Measurements from ENCODE around the gene PRH1. TPM values are rescaled to one million over a fixed set of nuclear protein-coding genes. Genes with fewer than 3 reads are reported as not detected.

The PRH1 gene
- total RNA-seq: 10 to 100 TPM; 14.1 to 63.8 TPM

GRCh38 chr12:10884086-10884725 is at the start of gene PRH1:
Gene PRH1 (minus strand): TSS chr12:10884255. CDS start chr12:10884217, 38 bp downstream.
- Mint-ChIP-seq H3K4me3 (no peak within 1 kb of the TSS), H3K4me1 (ENCODE audit: low read depth in 2 of 2) (peaks cover 0 to 3% of the 10 kb centered on the region in 2 donors), H3K9me3 (no peaks in the 10 kb centered on the region), H3K27ac (no peak within 1 kb of the TSS), H3K36me3 (no peaks in the 10 kb centered on the region), H3K27me3 (no peaks in the 10 kb centered on the region)
- ATAC-seq (no peak), DNase-seq (ENCODE audit: low spot score) (no peak)

GRCh38 chr12:10928746-10929286 is 44.8 kb upstream of the PRH1 start, which contains the start of gene PRH2:
Gene PRH2 (plus strand): TSS chr12:10929236. CDS start chr12:10929274, 38 bp downstream.
- DNase-seq (ENCODE audit: low spot score) (no peak), ATAC-seq (no peak)
- Mint-ChIP-seq H3K9me3 (no peaks in the 10 kb centered on the region), H3K36me3 (no peaks in the 10 kb centered on the region), H3K27ac (no peak within 1 kb of the TSS), H3K4me3 (no peak within 1 kb of the TSS), H3K4me1 (ENCODE audit: low read depth in 2 of 2) (peaks cover 6% of the 10 kb centered on the region in 2 donors), H3K27me3 (no peaks in the 10 kb centered on the region)

GRCh38 chr12:10926269-10926668 is 42.2 kb upstream of the PRH1 start:
- no peaks in the 10 kb centered on the region for H3K4me1 Mint-ChIP-seq (ENCODE audit: low read depth in 2 of 2)
- no peak overlapping the region for H3K27ac Mint-ChIP-seq
- DNase-seq (ENCODE audit: low spot score) (no peak), ATAC-seq (no peak)
- no peaks in the 10 kb centered on the region for H3K27me3 Mint-ChIP-seq
- no peaks in the 10 kb centered on the region for H3K9me3 Mint-ChIP-seq
- no peak overlapping the region for H3K4me3 Mint-ChIP-seq
- H3K36me3 Mint-ChIP-seq: no peaks in the 10 kb centered on the region

GRCh38 chr12:10919809-10920208 is 35.8 kb upstream of the PRH1 start:
- H3K27ac Mint-ChIP-seq: no peak overlapping the region
- no peak for ATAC-seq
- H3K4me1 Mint-ChIP-seq (ENCODE audit: low read depth in 2 of 2): no peaks in the 10 kb centered on the region
- H3K27me3 Mint-ChIP-seq: no peaks in the 10 kb centered on the region
- DNase-seq (ENCODE audit: low spot score): no peak
- H3K4me3 Mint-ChIP-seq: no peak overlapping the region
- no peaks in the 10 kb centered on the region for H3K9me3 Mint-ChIP-seq
- H3K36me3 Mint-ChIP-seq: no peaks in the 10 kb centered on the region

GRCh38 chr12:10910380-10910779 is 26.3 kb upstream of the PRH1 start:
- H3K4me3 Mint-ChIP-seq: no peak overlapping the region
- H3K27me3 Mint-ChIP-seq: no peaks in the 10 kb centered on the region
- H3K4me1 Mint-ChIP-seq (ENCODE audit: low read depth in 2 of 2): no peaks in the 10 kb centered on the region
- H3K27ac Mint-ChIP-seq: no peak overlapping the region
- peaks cover 4% of the 10 kb centered on the region for H3K36me3 Mint-ChIP-seq
- ATAC-seq: no peak
- H3K9me3 Mint-ChIP-seq: no peaks in the 10 kb centered on the region
- DNase-seq (ENCODE audit: low spot score): no peak

- no peaks in the 10 kb centered on the region for H3K4me1 Mint-ChIP-seq (ENCODE audit: low read depth in 2 of 2)
- no peak within 1 kb of the TSS for H3K4me3 Mint-ChIP-seq
- DNase-seq (ENCODE audit: low spot score): no peak
- peaks cover 12% of the 10 kb centered on the region for H3K36me3 Mint-ChIP-seq
- peaks cover 4% of the 10 kb centered on the region for H3K9me3 Mint-ChIP-seq
- H3K27ac Mint-ChIP-seq: no peak within 1 kb of the TSS
- H3K27me3 Mint-ChIP-seq: no peaks in the 10 kb centered on the region
- no peak for ATAC-seq
Measured at GRCh38 chr12:10909462-10909861, 25.4 kb upstream of the PRH1 start, which contains the start of gene TAS2R13. Gene TAS2R13 (minus strand): TSS chr12:10909562. CDS start chr12:10909298, 264 bp downstream.

GRCh38 chr12:10904686-10905085 is 20.6 kb upstream of the PRH1 start:
- no peak overlapping the region for H3K4me3 Mint-ChIP-seq
- no peaks in the 10 kb centered on the region for H3K4me1 Mint-ChIP-seq (ENCODE audit: low read depth in 2 of 2)
- H3K9me3 Mint-ChIP-seq: peaks cover 26% of the 10 kb centered on the region
- H3K27ac Mint-ChIP-seq: no peak overlapping the region
- peaks cover 35% of the 10 kb centered on the region for H3K36me3 Mint-ChIP-seq
- H3K27me3 Mint-ChIP-seq: no peaks in the 10 kb centered on the region
- ATAC-seq (no peak), DNase-seq (ENCODE audit: low spot score) (no peak)

- Mint-ChIP-seq H3K4me3 (no peak overlapping the region), H3K27me3 (no peaks in the 10 kb centered on the region), H3K4me1 (ENCODE audit: low read depth in 2 of 2) (peaks cover 0 to 5% of the 10 kb centered on the region in 2 donors), H3K9me3 (peaks cover 26% of the 10 kb centered on the region), H3K27ac (no peak overlapping the region), H3K36me3 (peaks cover 37% of the 10 kb centered on the region)
- ATAC-seq (no peak), DNase-seq (ENCODE audit: low spot score) (no peak)
Measured at GRCh38 chr12:10901427-10901826, 17.4 kb upstream of the PRH1 start.

GRCh38 chr12:10900972-10901371 is 16.9 kb upstream of the PRH1 start:
- Mint-ChIP-seq H3K27me3 (no peaks in the 10 kb centered on the region), H3K4me3 (no peak overlapping the region), H3K4me1 (ENCODE audit: low read depth in 2 of 2) (peaks cover 0 to 5% of the 10 kb centered on the region in 2 donors), H3K36me3 (peaks cover 37% of the 10 kb centered on the region), H3K27ac (no peak overlapping the region), H3K9me3 (peaks cover 26% of the 10 kb centered on the region)
- no peak for DNase-seq (ENCODE audit: low spot score)
- ATAC-seq: no peak

GRCh38 chr12:10900530-10900929 is 16.5 kb upstream of the PRH1 start:
- H3K9me3 Mint-ChIP-seq: peaks cover 26% of the 10 kb centered on the region
- H3K4me1 Mint-ChIP-seq (ENCODE audit: low read depth in 2 of 2): peaks cover 0 to 5% of the 10 kb centered on the region in 2 donors
- DNase-seq (ENCODE audit: low spot score) (no peak), ATAC-seq (no peak)
- no peak overlapping the region for H3K4me3 Mint-ChIP-seq
- H3K36me3 Mint-ChIP-seq: peaks cover 37% of the 10 kb centered on the region
- H3K27ac Mint-ChIP-seq: no peak overlapping the region
- no peaks in the 10 kb centered on the region for H3K27me3 Mint-ChIP-seq

GRCh38 chr12:10896854-10897253 is 12.8 kb upstream of the PRH1 start:
- Mint-ChIP-seq H3K27ac (no peak overlapping the region), H3K4me3 (no peak overlapping the region), H3K27me3 (no peaks in the 10 kb centered on the region), H3K4me1 (ENCODE audit: low read depth in 2 of 2) (peaks cover 0 to 5% of the 10 kb centered on the region in 2 donors), H3K36me3 (peaks cover 6% of the 10 kb centered on the region), H3K9me3 (peaks cover 4% of the 10 kb centered on the region)
- ATAC-seq (no peak), DNase-seq (ENCODE audit: low spot score) (no peak)

- peaks cover 0 to 3% of the 10 kb centered on the region in 2 donors for H3K4me1 Mint-ChIP-seq (ENCODE audit: low read depth in 2 of 2)
- no peaks in the 10 kb centered on the region for H3K27me3 Mint-ChIP-seq
- DNase-seq (ENCODE audit: low spot score) (no peak), ATAC-seq (no peak)
- no peak overlapping the region for H3K27ac Mint-ChIP-seq
- H3K36me3 Mint-ChIP-seq: no peaks in the 10 kb centered on the region
- no peaks in the 10 kb centered on the region for H3K9me3 Mint-ChIP-seq
- H3K4me3 Mint-ChIP-seq: no peak overlapping the region
Measured at GRCh38 chr12:10891937-10892336, 7.9 kb upstream of the PRH1 start.

- no peaks in the 10 kb centered on the region for H3K27me3 Mint-ChIP-seq
- H3K9me3 Mint-ChIP-seq: no peaks in the 10 kb centered on the region
- H3K36me3 Mint-ChIP-seq: no peaks in the 10 kb centered on the region
- DNase-seq (ENCODE audit: low spot score) (no peak), ATAC-seq (no peak)
- no peak overlapping the region for H3K27ac Mint-ChIP-seq
- no peak overlapping the region for H3K4me3 Mint-ChIP-seq
- peaks cover 0 to 3% of the 10 kb centered on the region in 2 donors for H3K4me1 Mint-ChIP-seq (ENCODE audit: low read depth in 2 of 2)
Measured at GRCh38 chr12:10889226-10889625, 5.2 kb upstream of the PRH1 start.

- Mint-ChIP-seq H3K27me3 (no peaks in the 10 kb centered on the region), H3K4me1 (ENCODE audit: low read depth in 2 of 2) (no peaks in the 10 kb centered on the region), H3K27ac (no peak overlapping the region), H3K36me3 (peaks cover 19% of the 10 kb centered on the region), H3K4me3 (no peak overlapping the region), H3K9me3 (peaks cover 6% of the 10 kb centered on the region)
- DNase-seq (ENCODE audit: low spot score) (no peak), ATAC-seq (no peak)
Measured at GRCh38 chr12:10873378-10873777, 10.7 kb downstream of the PRH1 start.

Measured in natural killer cell treated with Interleukin-12 subunit alpha and Interleukin-12 subunit beta and Interleukin-15 and Interleukin-18, amount 100 ng/mL, for 72 hours (primary cell).